Neuronal stem cell (in vitro differentiated cells): ENCODE measurements around the gene NFIB.

Source experiments
- DNase-seq: peaks from one replicate; pipeline ENCODE4 v3.0.0-alpha.2; 2013; ENCODE audit warnings: low spot score
- H2AFZ ChIP-seq: one replicate; pipeline ENCODE4 v1.6.1; 2013; ENCODE audit warnings: mild to moderate bottlenecking, low read length, inconsistent platforms
- H2AK5ac ChIP-seq: 2 replicates; pipeline ENCODE4 v1.6.1; 2013; ENCODE audit warnings: low read depth, mild to moderate bottlenecking, inconsistent platforms, low read length, moderate library complexity, mixed read lengths
- H2BK120ac ChIP-seq: 2 replicates; pipeline ENCODE4 v1.6.1; 2013; ENCODE audit warnings: low read depth, mild to moderate bottlenecking, inconsistent platforms, low read length, moderate library complexity, mixed read lengths
- H2BK12ac ChIP-seq: one replicate; pipeline ENCODE4 v1.6.1; 2013; ENCODE audit warnings: low read length, inconsistent platforms
- H2BK15ac ChIP-seq: 2 replicates; pipeline ENCODE4 v1.6.1; 2013; ENCODE audit warnings: mild to moderate bottlenecking, low read length, inconsistent platforms, mixed read lengths
- H2BK5ac ChIP-seq: one replicate; pipeline ENCODE4 v1.6.1; 2013; ENCODE audit warnings: inconsistent platforms, mild to moderate bottlenecking, low read length, moderate library complexity
- H3K14ac ChIP-seq: one replicate; pipeline ENCODE4 v1.6.1; 2013; ENCODE audit warnings: low read length, inconsistent platforms
- H3K18ac ChIP-seq: 2 replicates; pipeline ENCODE4 v1.6.1; 2013; ENCODE audit warnings: low read length, inconsistent platforms
- H3K23ac ChIP-seq: 2 replicates; pipeline ENCODE4 v1.6.1; 2013; ENCODE audit warnings: low read depth, mild to moderate bottlenecking, mixed read lengths, low read length, inconsistent platforms; ENCODE audit not compliant: poor library complexity
- H3K27ac ChIP-seq: replicated peaks from 3 replicates; pipeline ENCODE4 v1.5.1; 2013; ENCODE audit warnings: low read length, inconsistent platforms
- H3K27me3 ChIP-seq, 3 experiments: 2 replicates each; pipeline ENCODE4 v1.6.1; 2013; ENCODE audit warnings: low read length in 3 of 3, mild to moderate bottlenecking in 2 of 3, inconsistent platforms in 1 of 3, low read depth in 1 of 3, mixed read lengths in 1 of 3, moderate library complexity in 1 of 3; ENCODE audit not compliant: control insufficient read depth in 3 of 3, insufficient read depth in 3 of 3
- H3K36me3 ChIP-seq, 2 donors: replicated peaks in 1 of 2; 2 replicates each; pipeline ENCODE4 v1.6.1; 2013; ENCODE audit warnings: low read length in 2 of 2; ENCODE audit not compliant: control insufficient read depth in 2 of 2, insufficient read depth in 2 of 2
- H3K4ac ChIP-seq: 2 replicates; pipeline ENCODE4 v1.6.1; 2013; ENCODE audit warnings: inconsistent platforms, mild to moderate bottlenecking, low read length, moderate library complexity
- H3K4me1 ChIP-seq, 2 donors: 1 replicate in 1 of 2; 2 replicates in 1 of 2; pipeline ENCODE4 v1.6.1; 2013; ENCODE audit warnings: low read length in 2 of 2, low read depth in 1 of 2; ENCODE audit not compliant: control insufficient read depth in 2 of 2, insufficient read depth in 1 of 2
- H3K4me2 ChIP-seq: one replicate; pipeline ENCODE4 v1.6.1; 2013; ENCODE audit warnings: mild to moderate bottlenecking, low read length, inconsistent platforms; ENCODE audit not compliant: insufficient read depth, poor library complexity, severe bottlenecking
- H3K4me3 ChIP-seq, 2 donors: 2 replicates each; pipeline ENCODE4 v1.5.1; 2013; ENCODE audit warnings: low read length in 2 of 2, mild to moderate bottlenecking in 2 of 2, inconsistent platforms in 1 of 2, moderate library complexity in 1 of 2
- H3K79me1 ChIP-seq: one replicate; pipeline ENCODE4 v1.6.1; 2013; ENCODE audit warnings: low read depth, mild to moderate bottlenecking, inconsistent platforms, low read length, moderate library complexity
- H3K9ac ChIP-seq: one replicate; pipeline ENCODE4 v1.6.1; 2013; ENCODE audit warnings: mild to moderate bottlenecking, low read depth, low read length, inconsistent platforms; ENCODE audit not compliant: poor library complexity
- H3K9me3 ChIP-seq, 2 donors: replicated peaks in 1 of 2; 2 replicates each; pipeline versions ENCODE3 to v1.6.1; 2013; ENCODE audit warnings: low read length in 2 of 2, mild to moderate bottlenecking in 2 of 2, inconsistent platforms in 1 of 2, low read depth in 1 of 2, mixed read lengths in 1 of 2, moderate library complexity in 1 of 2; ENCODE audit not compliant: control insufficient read depth in 2 of 2, insufficient read depth in 1 of 2
- H4K8ac ChIP-seq: one replicate; pipeline ENCODE4 v1.6.1; 2013; ENCODE audit warnings: low read depth, mild to moderate bottlenecking, inconsistent platforms, low read length, moderate library complexity
- H4K91ac ChIP-seq: one replicate; pipeline ENCODE4 v1.6.1; 2013; ENCODE audit warnings: low read length, low read depth, mild to moderate bottlenecking, inconsistent platforms; ENCODE audit not compliant: poor library complexity
- WGBS, 2 donors: extraction: QIAGEN DNeasy Blood & Tissue Kit; methylation state at CpG; one replicate each; pipeline ENCODE4 v1.1.7; 2013; ENCODE audit warnings: missing lambda C conversion rate in 2 of 2, mixed read lengths in 1 of 2; ENCODE audit not compliant: insufficient read length in 2 of 2, insufficient replicate concordance in 1 of 2; ENCODE audit errors: extremely low coverage in 2 of 2; 5-methylcytosine and 5-hydroxymethylcytosine counted together

The NFIB gene

GRCh38 chr9:14057368-14058324, 256.3 kb downstream of the NFIB start:
- no peak overlapping the region for H3K4ac ChIP-seq
- no peak overlapping the region for H4K91ac ChIP-seq
- no peak overlapping the region for H3K14ac ChIP-seq
- no peak overlapping the region for H3K4me2 ChIP-seq
- H3K36me3 ChIP-seq = no peaks in the 10 kb centered on the region
- H3K27me3 ChIP-seq = no peaks in the 10 kb centered on the region
- peak overlapping the region; percentile 61 for H2BK12ac ChIP-seq
- no peak overlapping the region for H3K27ac ChIP-seq
- no peak overlapping the region for H2AFZ ChIP-seq
- no peak overlapping the region for H2BK120ac ChIP-seq
- no peak for DNase-seq
- H3K9me3 ChIP-seq = peaks cover 0 to 3% of the 10 kb centered on the region in 2 donors
- H3K79me1 ChIP-seq = no peaks in the 10 kb centered on the region
- H4K8ac ChIP-seq = no peak overlapping the region
- no peak overlapping the region for H3K9ac ChIP-seq
- no CpG with 5 or more reads among the region's 13 CpGs for WGBS, 2 donors
- no peak overlapping the region for H2BK15ac ChIP-seq
- peaks cover 1 to 3% of the 10 kb centered on the region in 2 donors for H3K4me1 ChIP-seq
- H2BK5ac ChIP-seq = no peak overlapping the region
- H3K18ac ChIP-seq = no peak overlapping the region
- H3K4me3 ChIP-seq = no peak overlapping the region
- H2AK5ac ChIP-seq = no peak overlapping the region
- H3K23ac ChIP-seq = peak overlapping the region; percentile 25

- H2BK15ac ChIP-seq = no peak overlapping the region
- H3K9ac ChIP-seq = no peak overlapping the region
- H3K27me3 ChIP-seq = no peaks in the 10 kb centered on the region
- H4K8ac ChIP-seq = no peak overlapping the region
- no peak overlapping the region for H3K14ac ChIP-seq
- no peaks in the 10 kb centered on the region for H3K36me3 ChIP-seq
- no peak overlapping the region for H3K4me3 ChIP-seq
- H2AK5ac ChIP-seq = no peak overlapping the region
- no peak overlapping the region for H3K4me2 ChIP-seq
- no peak overlapping the region for H3K27ac ChIP-seq
- no peaks in the 10 kb centered on the region for H3K79me1 ChIP-seq
- no peak overlapping the region for H3K23ac ChIP-seq
- H2BK5ac ChIP-seq = no peak overlapping the region
- peak overlapping the region; percentile 2 for H2AFZ ChIP-seq
- peaks cover 0 to 7% of the 10 kb centered on the region in 2 donors for H3K9me3 ChIP-seq
- peaks cover 1 to 3% of the 10 kb centered on the region in 2 donors for H3K4me1 ChIP-seq
- H3K4ac ChIP-seq = no peak overlapping the region
- H3K18ac ChIP-seq = no peak overlapping the region
- no peak overlapping the region for H4K91ac ChIP-seq
- no peak overlapping the region for H2BK120ac ChIP-seq
- no peak for DNase-seq
- WGBS, 2 donors = no CpG with 5 or more reads among the region's 3 CpGs
- no peak overlapping the region for H2BK12ac ChIP-seq
These were observed 257.6 kb downstream of the NFIB start for GRCh38 chr9:14056316-14056861.

GRCh38 chr9:14054096-14054495, 259.8 kb downstream of the NFIB start:
- H3K4me2 ChIP-seq = no peak overlapping the region
- H2AK5ac ChIP-seq = no peak overlapping the region
- no peak overlapping the region for H3K4ac ChIP-seq
- DNase-seq = no peak
- no peak overlapping the region for H2AFZ ChIP-seq
- no peak overlapping the region for H3K27ac ChIP-seq
- H4K8ac ChIP-seq = no peak overlapping the region
- H3K79me1 ChIP-seq = no peaks in the 10 kb centered on the region
- no peak overlapping the region for H2BK15ac ChIP-seq
- H3K18ac ChIP-seq = no peak overlapping the region
- no peaks in the 10 kb centered on the region for H3K27me3 ChIP-seq
- no CpG with 5 or more reads among the region's 2 CpGs for WGBS, 2 donors
- H2BK12ac ChIP-seq = no peak overlapping the region
- no peak overlapping the region for H3K14ac ChIP-seq
- H3K9ac ChIP-seq = no peak overlapping the region
- no peak overlapping the region for H2BK120ac ChIP-seq
- H4K91ac ChIP-seq = no peak overlapping the region
- peaks cover 0 to 14% of the 10 kb centered on the region in 2 donors for H3K9me3 ChIP-seq
- H3K23ac ChIP-seq = no peak overlapping the region
- H3K4me1 ChIP-seq = peaks cover 1 to 3% of the 10 kb centered on the region in 2 donors
- H2BK5ac ChIP-seq = no peak overlapping the region
- no peaks in the 10 kb centered on the region for H3K36me3 ChIP-seq
- no peak overlapping the region for H3K4me3 ChIP-seq

GRCh38 chr9:14052359-14052758, 261.6 kb downstream of the NFIB start:
- no peak overlapping the region for H2BK120ac ChIP-seq
- no peak for DNase-seq
- H3K79me1 ChIP-seq = no peaks in the 10 kb centered on the region
- WGBS, 2 donors = no CpG with 5 or more reads among the region's 2 CpGs
- H3K4me3 ChIP-seq = no peak overlapping the region
- no peak overlapping the region for H4K91ac ChIP-seq
- no peak overlapping the region for H3K9ac ChIP-seq
- peaks cover 1 to 3% of the 10 kb centered on the region in 2 donors for H3K4me1 ChIP-seq
- H3K9me3 ChIP-seq = peaks cover 0 to 14% of the 10 kb centered on the region in 2 donors
- H3K14ac ChIP-seq = no peak overlapping the region
- no peak overlapping the region for H3K18ac ChIP-seq
- H2BK15ac ChIP-seq = no peak overlapping the region
- no peak overlapping the region for H3K27ac ChIP-seq
- no peak overlapping the region for H3K23ac ChIP-seq
- no peak overlapping the region for H2AK5ac ChIP-seq
- no peak overlapping the region for H2BK12ac ChIP-seq
- no peaks in the 10 kb centered on the region for H3K36me3 ChIP-seq
- no peak overlapping the region for H3K4ac ChIP-seq
- H3K4me2 ChIP-seq = no peak overlapping the region
- no peaks in the 10 kb centered on the region for H3K27me3 ChIP-seq
- no peak overlapping the region for H2AFZ ChIP-seq
- H4K8ac ChIP-seq = no peak overlapping the region
- H2BK5ac ChIP-seq = no peak overlapping the region
